ENCODE measurements around the gene ACY1.

- TF ChIP-seq POLR2AphosphoS5 (IDR thresholded peaks at IDR 0.05) (no peak), CTCF (IDR thresholded peaks at IDR 0.05) (no peak)
Observed at GRCh38 chr3:52022323-52023100, 39.2 kb downstream of the ACY1 start.

All from breast epithelium (tissue), 3 donors.